Measurements from ENCODE around the gene CEMP1. TPM values are rescaled to one million over a fixed set of nuclear protein-coding genes. Genes with fewer than 3 reads are reported as not detected.

Gene CEMP1
- total and polyA plus RNA-seq, 10 of the 15 experiments (the other 5 are each of a cell fraction or from before 2014, with no cell fraction given), result 0.05 to 8.2 (median 1.5) TPM; not detected in 5

GRCh38 chr16:2501946-2502895 is 29.0 kb downstream of the CEMP1 start:
- ChIA-PET SMC1A (ENCODE audit: uncharacterized antibody, unreplicated experiment) (interaction anchor here (0.7 to 2.5 kb wide), 6 partner anchors 10 to 252 kb away, joined by 3 to 17 read pairs (median 4); partner anchors contain the start of gene CCNF), POLR2A (interaction anchor here (0.9 to 1.5 kb wide), 4 partner anchors 34 to 233 kb away, joined by 3 to 7 read pairs (median 6); partner anchors contain the start of gene CCNF), CTCF (interaction anchor here (0.6 to 2.8 kb wide), 21 partner anchors 8 to 347 kb away, joined by 3 to 36 read pairs (median 5); partner anchors contain the start of genes CCNF, TEDC2 and TRAF7), RAD21 (ENCODE audit: unreplicated experiment) (interaction anchor here (0.8 to 2.0 kb wide), 10 partner anchors 8 to 559 kb away, joined by 3 to 16 read pairs (median 4); partner anchors contain the start of genes CCNF, ECI1 and MSRB1)
- Histone ChIP-seq H4K20me1 (ENCODE audit: control insufficient read depth, insufficient read depth) (no peaks in the 10 kb centered on the region), H3K27me3 (replicated peaks in 1 of 2; ENCODE audit: control insufficient read depth in 2 of 2, insufficient read depth in 2 of 2, low read length in 1 of 2) (no peaks in the 10 kb centered on the region), H3K27ac (ENCODE audit: control insufficient read depth, insufficient read depth) (no peak overlapping the region), H3K36me3 (ENCODE audit: control insufficient read depth in 2 of 2, insufficient read depth in 2 of 2, low read length in 1 of 2) (peaks cover 0 to 2% of the 10 kb centered on the region in 2 experiments; a peak in 2 of 4 replicates), H3K4me2 (ENCODE audit: control insufficient read depth, insufficient read depth) (no peak overlapping the region), H3K9me3 (replicated peaks; ENCODE audit: control insufficient read depth, insufficient read depth, low read length) (no peaks in the 10 kb centered on the region), H2AFZ (ENCODE audit: control insufficient read depth, low read depth, low read length) (no peak overlapping the region), H3K4me1 (ENCODE audit: control insufficient read depth, insufficient read depth, low read length) (peaks cover 8% of the 10 kb centered on the region), H3K9ac (ENCODE audit: control insufficient read depth, insufficient read depth, low read length) (no peak overlapping the region), H3K4me3 (no peak overlapping the region), H3K79me2 (ENCODE audit: control insufficient read depth, insufficient read depth, low read length) (no peaks in the 10 kb centered on the region)
- FAIRE-seq, result no peak
- intact Hi-C loops (cut with micrococcal nuclease; ENCODE audit: unreplicated experiment) (loop anchor here (2.0 to 10.0 kb wide), 4 partner anchors 69 to 307 kb away; partner anchors contain the start of genes ABCA3 and RNPS1), in situ Hi-C loops (cut with MboI) (no loop called here)
- no TSS peak for BruUV-seq (replicated peaks)
- 61% methylated on average over 17 of the region's 18 CpGs for WGBS (ENCODE audit: insufficient coverage, insufficient replicate concordance, low lambda C conversion rate, missing lambda C conversion rate)
- no peak for TF ChIP-seq BMI1 (IDR thresholded peaks at IDR 0.05; ENCODE audit: borderline replicate concordance)
- no peak for TF ChIP-seq CHD2 (IDR thresholded peaks at IDR 0.05; ENCODE audit: borderline replicate concordance, low read depth, low read length)
- DNase-seq (ENCODE audit: low read depth, low spot score), result no peak
- no peak for ATAC-seq
